Measurements from ENCODE around the gene UBB. TPM values are rescaled to one million over a fixed set of nuclear protein-coding genes. Genes with fewer than 3 reads are reported as not detected.
"Not testable (repeated sequence)": the region's sequence is repeated elsewhere in the genome, so short reads cannot be mapped to it uniquely, and the experiment has no call there.

UBB gene
- total RNA-seq, 1 donor from 2014 or later = 1,783 TPM

DNA sequence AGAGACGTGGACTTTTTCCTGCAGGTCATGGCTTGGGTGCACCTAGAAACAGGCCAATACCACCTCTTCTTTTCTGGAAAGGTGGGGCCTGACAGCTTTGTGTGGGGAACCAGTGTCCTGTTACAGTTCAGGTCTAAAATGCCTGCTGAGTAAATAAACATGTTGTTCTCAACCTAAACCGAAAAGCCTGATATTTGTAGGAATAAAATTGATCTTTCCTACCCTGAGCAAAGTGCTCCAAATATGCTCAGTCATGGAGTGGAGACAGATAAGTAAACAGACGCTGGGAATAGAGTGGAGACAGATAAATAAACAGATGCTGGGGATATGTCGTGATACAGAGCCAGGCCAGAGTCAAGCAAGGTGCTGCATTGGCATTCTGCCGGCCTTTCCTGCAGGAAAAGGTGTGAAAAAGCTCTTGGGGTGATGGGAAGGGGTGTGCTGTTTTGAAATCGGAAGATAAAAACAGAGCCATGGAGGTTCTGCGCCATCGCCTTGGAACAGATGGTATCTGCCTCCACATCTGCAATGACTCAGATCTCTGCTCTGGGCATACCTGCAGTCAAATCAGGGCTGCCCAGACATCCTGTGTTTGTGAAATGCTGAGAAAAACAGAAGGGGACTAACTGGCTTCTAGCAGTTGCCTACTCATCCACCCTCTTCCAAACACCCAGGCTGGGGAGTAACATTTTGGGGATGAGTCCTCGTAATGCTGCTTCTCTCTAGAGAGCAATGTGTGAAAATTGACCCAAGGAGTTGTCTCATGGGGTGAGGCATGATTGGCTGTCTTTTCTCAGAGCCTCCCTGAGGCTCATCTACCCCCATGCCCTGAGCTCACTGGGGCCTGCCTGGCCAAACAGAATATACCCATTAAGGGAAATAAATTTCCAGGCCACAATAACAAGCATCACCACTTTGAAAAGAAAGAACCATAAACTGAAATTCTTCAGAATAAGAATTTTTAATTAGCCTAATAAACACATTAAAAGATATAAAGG, 17.7 kb downstream of the UBB start:
- Mint-ChIP-seq H3K36me3 (ENCODE audit: low read depth, unreplicated experiment) (no peaks in the 10 kb centered on the region), H3K27ac (ENCODE audit: unreplicated experiment) (no peak overlapping the region), H3K4me3 (ENCODE audit: unreplicated experiment) (no peak overlapping the region), H3K4me1 (ENCODE audit: low read depth, unreplicated experiment) (peaks cover 14% of the 10 kb centered on the region), H3K27me3 (ENCODE audit: low read depth, unreplicated experiment) (peaks cover 2% of the 10 kb centered on the region), H3K9me3 (ENCODE audit: unreplicated experiment) (no peaks in the 10 kb centered on the region)
- Histone ChIP-seq H2AFZ (ENCODE audit: low read depth, low read length) (no peak overlapping the region), H3K9ac (ENCODE audit: low read length) (no peak overlapping the region), H3K27me3 (ENCODE audit: insufficient read depth, low read length) (no peaks in the 10 kb centered on the region), H3K36me3 (ENCODE audit: insufficient read depth, low read length) (no peaks in the 10 kb centered on the region), H3K9me3 (ENCODE audit: insufficient read depth, low read depth, low read length) (no peaks in the 10 kb centered on the region), H3K4me1 (ENCODE audit: insufficient read depth, low read length) (no peaks in the 10 kb centered on the region), H3K4me2 (ENCODE audit: low read length) (no peak overlapping the region), H3K4me3 (ENCODE audit: insufficient read depth, low read depth, low read length) (no peak overlapping the region), H3K79me2 (ENCODE audit: insufficient read depth, low read length) (no peaks in the 10 kb centered on the region), H3K27ac (ENCODE audit: low read depth, low read length) (no peak overlapping the region), H4K20me1 (ENCODE audit: insufficient read depth, low read length) (no peaks in the 10 kb centered on the region)
- no peak for DNase-seq (ENCODE audit: low read depth)
- FAIRE-seq = no peak
- TF ChIP-seq CTCF (IDR thresholded peaks at IDR 0.05; ENCODE audit: insufficient read depth, low read depth, low read length) (no peak), EZH2 (IDR thresholded peaks at IDR 0.05; ENCODE audit: insufficient read depth, low read length) (no peak)

DNA sequence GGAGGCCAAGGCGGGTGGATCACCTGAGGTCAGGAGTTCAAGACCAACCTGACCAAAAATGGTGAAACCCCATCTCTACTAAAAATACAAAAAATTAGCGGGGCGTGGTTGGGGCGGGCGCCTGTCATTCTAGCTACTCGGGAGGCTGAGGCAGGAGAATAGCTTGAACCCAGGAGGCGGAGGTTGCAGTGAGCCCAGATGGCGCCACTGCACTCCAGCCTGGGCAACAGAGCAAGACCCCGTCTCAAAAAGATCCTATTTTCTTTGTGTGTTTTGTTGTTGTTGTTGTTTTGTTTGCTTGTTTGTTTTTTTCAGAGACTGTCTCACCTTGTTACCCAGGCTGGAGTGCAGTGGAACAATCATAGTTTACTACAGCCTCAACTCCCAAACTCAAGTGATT, 23.0 kb downstream of the UBB start:
- FAIRE-seq; H3K27ac ChIP-seq (ENCODE audit: low read depth, low read length); H3K9ac ChIP-seq (ENCODE audit: low read length): not testable (repeated sequence)

DNA sequence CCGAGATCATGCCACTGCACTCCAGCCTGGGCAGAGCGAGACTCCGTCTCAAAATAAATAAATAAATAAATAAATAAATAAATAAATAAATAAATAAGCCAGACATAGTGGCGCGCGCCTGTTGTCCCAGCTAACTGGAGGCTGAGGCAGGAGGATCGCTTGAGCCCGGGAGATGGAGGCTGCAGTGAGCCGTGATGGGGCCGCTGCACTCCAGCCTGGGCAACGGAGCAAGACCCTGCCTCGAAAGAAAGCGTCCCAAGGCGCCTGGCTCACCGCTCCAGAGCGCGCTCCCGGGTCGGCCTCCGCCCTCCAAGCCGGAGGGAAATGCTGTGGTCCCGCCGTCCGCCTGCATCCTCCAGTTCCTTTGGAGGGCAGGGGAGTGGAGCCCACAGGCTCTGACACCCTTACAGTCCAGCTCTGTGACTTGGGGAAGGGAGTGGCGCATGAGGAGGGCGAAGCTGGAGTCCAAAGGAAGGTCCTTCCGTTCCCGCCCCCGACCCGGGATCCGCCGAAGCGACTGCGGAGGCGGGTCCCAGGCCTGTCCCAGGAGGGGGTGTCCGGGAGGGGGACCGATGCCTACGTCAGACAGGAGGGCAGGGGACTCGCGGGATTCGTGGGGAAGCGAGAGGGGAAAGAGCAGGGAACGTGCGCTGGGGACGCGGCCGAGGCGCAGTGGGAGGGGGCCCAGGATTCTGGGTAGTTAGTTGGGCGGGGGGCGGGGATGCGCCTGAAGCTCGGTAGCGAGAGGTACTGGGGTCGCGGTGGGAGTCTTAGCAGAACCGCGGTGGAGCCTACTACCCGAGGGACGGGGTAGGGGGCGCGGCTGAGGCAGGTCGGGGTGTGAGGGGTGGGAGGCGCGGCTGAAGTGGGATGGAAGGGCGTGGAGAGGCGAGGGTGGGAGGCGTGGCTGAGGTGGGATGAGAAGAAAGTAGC, 26.1 kb downstream of the UBB start:
- Histone ChIP-seq H3K9me3 (ENCODE audit: insufficient read depth, low read depth, low read length) (no peaks in the 10 kb centered on the region), H3K36me3 (ENCODE audit: insufficient read depth, low read length) (no peaks in the 10 kb centered on the region), H3K9ac (ENCODE audit: low read length) (peak overlapping the region; percentile 75), H3K27me3 (ENCODE audit: insufficient read depth, low read length) (no peaks in the 10 kb centered on the region), H4K20me1 (ENCODE audit: insufficient read depth, low read length) (no peaks in the 10 kb centered on the region), H3K4me3 (ENCODE audit: insufficient read depth, low read depth, low read length) (peak overlapping the region; percentile 71), H3K27ac (ENCODE audit: low read depth, low read length) (no peak overlapping the region), H3K4me1 (ENCODE audit: insufficient read depth, low read length) (peaks cover 5% of the 10 kb centered on the region), H2AFZ (ENCODE audit: low read depth, low read length) (peak overlapping the region; percentile 99), H3K79me2 (ENCODE audit: insufficient read depth, low read length) (no peaks in the 10 kb centered on the region), H3K4me2 (ENCODE audit: low read length) (peak overlapping the region; percentile 99)
- Mint-ChIP-seq H3K27me3 (ENCODE audit: low read depth, unreplicated experiment) (no peaks in the 10 kb centered on the region), H3K4me1 (ENCODE audit: low read depth, unreplicated experiment) (peaks cover 3% of the 10 kb centered on the region), H3K36me3 (ENCODE audit: low read depth, unreplicated experiment) (peaks cover 2% of the 10 kb centered on the region), H3K4me3 (ENCODE audit: unreplicated experiment) (peak overlapping the region; percentile 67), H3K27ac (ENCODE audit: unreplicated experiment) (no peak overlapping the region), H3K9me3 (ENCODE audit: unreplicated experiment) (no peaks in the 10 kb centered on the region)
- DNase-seq (ENCODE audit: low read depth) = peak; percentile 29
- FAIRE-seq = no peak
- no peak for TF ChIP-seq EZH2 (IDR thresholded peaks at IDR 0.05; ENCODE audit: insufficient read depth, low read length)
- no peak for TF ChIP-seq CTCF (IDR thresholded peaks at IDR 0.05; ENCODE audit: insufficient read depth, low read depth, low read length)

More for the DNA sequence above, 23.0 kb downstream of the UBB start:
- not testable (repeated sequence) for H3K4me2 ChIP-seq (ENCODE audit: low read length); H3K4me3 Mint-ChIP-seq (ENCODE audit: unreplicated experiment); H2AFZ ChIP-seq (ENCODE audit: low read depth, low read length); H3K36me3 ChIP-seq (ENCODE audit: insufficient read depth, low read length); H4K20me1 ChIP-seq (ENCODE audit: insufficient read depth, low read length); H3K9me3 ChIP-seq (ENCODE audit: insufficient read depth, low read depth, low read length); H3K4me1 Mint-ChIP-seq (ENCODE audit: low read depth, unreplicated experiment); H3K4me3 ChIP-seq (ENCODE audit: insufficient read depth, low read depth, low read length); DNase-seq (ENCODE audit: low read depth); H3K4me1 ChIP-seq (ENCODE audit: insufficient read depth, low read length); H3K79me2 ChIP-seq (ENCODE audit: insufficient read depth, low read length); H3K36me3 Mint-ChIP-seq (ENCODE audit: low read depth, unreplicated experiment); H3K9me3 Mint-ChIP-seq (ENCODE audit: unreplicated experiment); H3K27ac Mint-ChIP-seq (ENCODE audit: unreplicated experiment); H3K27me3 Mint-ChIP-seq (ENCODE audit: low read depth, unreplicated experiment); H3K27me3 ChIP-seq (ENCODE audit: insufficient read depth, low read length)
